CD4-positive, alpha-beta T cell treated with Interleukin-15 for 1 hour (primary cell): ENCODE results near the gene HOXA5.

Experiments
- DNase-seq: peaks from one replicate; pipeline ENCODE4 v3.0.0-alpha.2; 2020

Gene HOXA5

DNA sequence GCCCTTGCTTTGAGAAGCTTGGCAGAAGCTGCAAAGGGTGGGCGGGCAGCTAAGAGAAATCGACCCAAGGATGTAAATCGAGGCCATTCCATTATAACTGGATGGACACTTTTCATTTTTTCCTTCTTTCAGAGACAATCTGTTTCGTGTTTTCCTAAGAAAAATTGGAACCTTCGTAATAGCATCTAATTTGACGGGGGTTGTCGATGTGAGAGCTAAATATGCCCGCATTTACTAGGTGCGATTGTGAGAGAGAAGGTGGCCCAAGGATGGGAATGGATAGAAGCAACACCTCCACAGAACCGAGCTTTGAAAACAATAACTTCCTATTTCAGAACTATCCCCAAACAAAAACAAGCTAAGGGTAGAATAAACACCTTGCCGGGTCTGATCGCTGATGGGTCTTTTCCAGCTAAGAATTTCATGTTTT lies 12.1 kb downstream of the HOXA5 start:
- DNase-seq: no peak

GRCh38 chr7:27130540-27131389 lies 12.7 kb downstream of the HOXA5 start, which contains the start of gene HOXA4:
Gene HOXA4 (minus strand): TSS chr7:27130757. CDS start chr7:27130733, 24 bp downstream.
- DNase-seq: peak; percentile 87

DNA sequence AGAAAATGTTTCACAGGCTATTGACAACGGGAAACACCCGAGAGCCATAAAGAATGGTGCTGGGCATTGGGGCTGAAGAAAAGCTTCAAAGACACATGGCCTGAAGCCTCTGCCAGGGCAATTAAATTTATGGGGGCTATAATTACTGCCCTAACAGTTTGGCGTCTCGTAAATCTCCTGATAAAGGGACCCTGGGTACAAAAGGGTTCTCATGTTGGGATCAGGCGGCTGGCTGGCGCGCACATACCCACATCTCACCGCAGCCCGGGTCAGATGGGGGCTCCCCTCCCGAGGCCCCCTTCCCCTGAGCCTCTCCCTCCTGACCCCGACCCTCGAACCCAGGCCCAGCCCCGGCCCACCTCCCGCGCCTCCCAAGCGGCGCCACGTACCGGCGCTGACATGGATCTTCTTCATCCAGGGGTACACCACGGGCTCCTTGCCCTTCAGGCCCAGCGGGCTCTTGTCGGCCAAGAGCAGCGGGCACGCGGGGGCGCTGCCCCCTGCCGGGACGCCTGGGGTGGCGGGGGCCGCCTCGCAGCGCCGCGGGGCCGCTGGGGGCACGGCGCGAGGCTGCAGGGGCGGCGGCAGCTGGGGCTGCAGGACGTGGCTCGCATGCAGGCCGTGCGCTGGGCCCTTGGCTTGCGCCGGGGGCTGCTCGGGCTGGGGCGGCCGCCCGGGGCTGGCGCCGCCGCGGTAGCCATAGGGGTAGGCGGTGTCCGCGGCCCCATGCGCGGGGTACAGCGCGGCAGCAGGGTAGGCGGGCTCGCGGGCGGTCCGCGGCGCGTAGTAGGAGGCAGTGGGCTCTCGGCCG lies 13.5 kb downstream of the HOXA5 start:
- DNase-seq: no peak

- no peak for DNase-seq
These were observed 14.4 kb downstream of the HOXA5 start for GRCh38 chr7:27128776-27129728.

DNA sequence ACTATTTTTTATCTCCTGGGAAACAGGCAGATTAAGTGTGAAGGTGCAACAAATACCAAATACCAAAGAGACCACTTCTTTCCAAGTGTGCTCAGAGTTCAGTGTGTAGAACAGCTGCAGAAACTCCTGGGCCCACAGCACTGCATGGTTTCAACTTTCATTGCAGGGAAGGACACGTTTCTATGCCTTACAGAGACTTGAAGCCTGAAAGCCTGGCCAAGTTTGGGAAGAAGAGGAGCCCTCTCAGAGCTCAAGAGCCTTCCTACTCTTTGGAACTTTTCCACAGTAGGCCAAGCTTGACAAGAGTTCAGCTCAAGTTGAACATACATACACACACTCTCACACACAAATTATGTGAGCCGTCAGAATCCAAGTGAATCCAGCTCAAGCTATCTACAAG lies 15.4 kb downstream of the HOXA5 start:
- no peak for DNase-seq

DNA sequence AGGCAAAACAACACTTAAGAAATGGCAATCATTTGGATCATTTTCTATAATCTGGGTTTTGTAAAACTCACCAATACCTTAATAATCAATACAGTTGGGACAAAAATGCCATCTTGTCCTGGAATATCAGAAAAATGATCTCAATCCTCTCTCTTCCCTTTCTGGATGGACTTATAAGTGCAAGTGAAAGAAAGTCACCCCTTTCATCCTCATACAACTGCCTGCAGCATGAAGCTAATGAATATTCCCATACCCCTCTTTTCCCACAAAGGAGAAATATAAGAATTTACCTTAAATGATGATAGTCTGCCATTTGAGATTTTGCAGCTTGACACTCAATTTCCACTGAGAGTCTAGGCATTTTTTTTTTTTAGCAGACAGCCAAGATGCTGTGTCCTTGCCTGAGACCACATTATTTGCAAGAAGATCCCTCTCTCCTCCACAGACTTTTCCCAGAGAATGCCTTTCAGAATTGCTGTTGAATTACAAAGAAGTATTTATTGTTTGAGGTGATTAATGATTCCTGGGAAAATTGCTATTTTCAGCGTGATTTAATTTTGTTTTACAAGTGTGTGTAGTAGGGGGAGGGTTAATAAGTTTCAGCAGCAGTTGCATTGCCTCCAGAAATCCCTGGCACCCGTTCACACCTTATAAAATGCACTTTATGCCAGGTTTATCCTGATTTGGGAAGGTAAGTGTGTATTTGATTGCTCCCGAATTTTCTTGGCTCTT lies 16.7 kb downstream of the HOXA5 start:
- DNase-seq: no peak

DNA sequence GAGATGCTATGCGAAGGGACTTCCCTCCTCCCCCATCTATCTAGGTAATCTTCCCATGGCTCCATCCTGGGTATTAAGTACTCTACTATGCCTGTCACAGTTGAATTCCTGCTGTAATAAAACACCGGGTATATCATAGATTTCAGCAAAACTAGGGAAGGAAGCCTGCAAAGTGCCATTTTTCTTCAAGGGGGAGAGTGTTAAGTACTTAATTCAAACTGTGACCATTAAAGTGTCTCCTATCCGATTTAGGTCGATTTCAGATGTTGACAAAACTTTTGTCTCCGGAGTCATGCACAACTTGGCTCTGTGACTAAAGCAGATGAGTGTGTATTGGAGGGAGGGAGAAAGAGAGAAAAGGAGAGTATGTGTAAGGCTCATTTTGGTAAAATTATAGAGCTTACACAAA lies 17.5 kb downstream of the HOXA5 start:
- DNase-seq: no peak

DNA sequence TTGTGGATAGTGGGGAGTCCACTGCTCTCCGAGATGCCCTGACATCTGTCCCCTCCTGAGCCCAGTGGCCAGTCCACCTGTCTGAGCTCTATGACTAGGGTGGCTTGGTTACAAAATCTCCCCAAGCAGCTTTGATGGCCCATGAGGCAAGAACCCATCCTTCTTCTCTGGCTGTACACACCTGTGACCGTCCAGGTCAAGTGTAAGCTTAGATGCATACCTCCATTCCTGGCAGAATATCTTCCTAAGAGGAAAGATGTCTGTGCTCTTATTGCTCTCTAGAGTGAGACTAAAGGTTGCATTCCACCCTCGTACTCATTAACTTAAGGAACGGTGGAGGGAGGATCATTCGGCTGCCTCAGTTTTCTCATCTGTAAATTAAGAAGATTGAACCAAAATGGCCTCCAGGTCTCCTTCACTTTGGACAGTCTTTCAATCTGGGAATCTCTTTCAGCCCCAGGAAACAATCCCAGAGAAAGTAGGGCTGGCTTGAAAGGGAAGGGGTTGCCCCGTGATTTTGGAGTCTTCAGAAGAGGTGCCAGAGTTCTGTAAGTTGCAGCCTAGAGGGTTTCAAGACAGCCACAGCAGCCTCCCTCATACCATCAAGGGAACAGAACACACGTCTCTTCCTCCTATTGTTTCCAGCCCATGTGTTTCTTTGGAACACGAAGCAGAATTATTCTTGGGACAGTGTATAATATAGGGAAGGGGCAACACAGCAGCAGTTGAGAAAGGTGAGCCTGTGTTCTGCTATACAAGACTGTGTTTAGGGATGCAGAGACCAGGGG lies 18.4 kb downstream of the HOXA5 start:
- no peak for DNase-seq

DNA sequence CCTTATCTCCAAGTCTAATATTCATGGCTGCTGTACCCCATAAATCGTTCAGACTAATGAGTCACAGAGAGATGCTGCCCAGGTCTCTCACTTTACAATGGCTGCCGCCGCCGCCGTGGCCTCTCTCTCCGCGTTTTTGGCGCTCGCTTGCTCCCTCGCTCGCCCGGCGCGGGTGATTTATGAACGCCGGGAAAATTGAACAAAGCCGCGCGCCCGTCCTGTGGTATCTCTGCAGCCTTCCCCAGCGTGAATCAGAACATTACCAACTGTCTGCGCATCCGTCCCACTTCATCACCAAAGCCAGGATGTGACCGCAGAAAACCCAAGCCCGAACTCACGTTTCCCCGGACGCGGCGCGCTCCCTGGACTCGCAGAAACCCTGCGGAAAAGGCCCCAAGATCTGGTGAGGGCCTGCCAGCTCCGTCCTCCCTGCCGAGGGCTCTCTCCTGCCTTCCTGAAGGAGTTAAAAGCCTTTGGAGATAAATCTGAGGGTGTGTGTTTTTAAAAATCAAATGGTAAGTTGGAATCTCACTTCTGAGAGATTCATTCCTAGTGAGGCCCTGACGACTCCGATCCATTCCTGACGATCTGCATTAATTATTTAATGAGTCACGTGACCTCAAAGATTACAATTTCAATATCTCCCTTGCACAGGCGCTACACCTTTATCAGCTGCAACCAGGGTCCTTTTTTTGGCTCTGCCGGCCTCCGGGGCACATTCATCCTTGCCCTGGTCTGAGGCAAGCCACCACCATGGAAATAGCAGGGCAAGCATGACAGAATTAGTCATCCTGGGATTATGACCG lies 19.2 kb downstream of the HOXA5 start:
- no peak for DNase-seq

DNA sequence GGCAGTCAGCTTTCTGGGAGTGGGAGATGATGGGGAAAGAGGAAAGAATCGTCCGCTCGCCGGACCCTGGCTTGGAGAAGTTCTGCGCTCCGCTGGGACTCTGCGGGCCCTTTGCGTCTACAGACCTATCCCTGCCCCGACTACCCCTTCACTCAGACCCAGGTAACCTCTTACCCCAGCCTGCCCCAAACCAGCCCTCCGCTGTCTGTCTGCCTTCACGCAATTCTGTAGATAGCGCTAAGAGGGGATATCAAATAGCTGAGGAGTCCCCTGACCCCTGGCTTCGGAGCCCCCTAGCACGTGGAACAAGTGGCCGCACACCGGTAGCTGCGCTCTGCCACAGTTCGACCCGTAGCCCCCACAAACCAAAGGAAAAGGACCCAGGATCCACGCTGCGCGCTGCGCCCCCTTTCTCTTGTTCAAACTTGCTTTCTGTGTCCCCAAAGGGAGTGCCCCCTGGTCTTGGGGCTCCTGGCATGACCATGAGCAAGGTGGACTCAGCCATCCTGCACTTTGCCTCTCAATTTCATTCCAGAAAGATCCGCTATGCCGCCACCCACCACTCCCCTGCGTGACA lies 19.9 kb downstream of the HOXA5 start:
- DNase-seq: no peak

GRCh38 chr7:27123007-27123476 lies 20.4 kb downstream of the HOXA5 start:
- DNase-seq: no peak

- no peak for DNase-seq
These were observed 21.2 kb downstream of the HOXA5 start for GRCh38 chr7:27122077-27122910.

DNA sequence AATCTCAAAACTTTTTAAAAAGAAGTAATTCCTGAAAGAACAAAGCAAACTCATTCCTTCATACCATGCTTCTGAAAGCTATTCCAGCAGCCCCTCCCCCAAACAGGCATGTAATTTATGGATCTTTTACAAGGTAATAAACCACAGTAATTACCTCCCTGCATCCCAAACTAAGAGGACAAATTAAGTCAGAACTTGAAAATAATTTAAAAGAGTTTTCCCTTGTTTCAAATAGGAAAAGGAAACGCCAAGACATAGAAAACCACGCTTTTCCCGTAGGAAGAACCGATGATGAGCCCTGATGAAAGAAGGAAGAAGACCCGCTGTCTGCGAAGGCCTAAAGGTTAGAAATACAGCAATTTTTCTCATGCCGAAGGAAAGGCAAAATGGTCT lies 21.8 kb downstream of the HOXA5 start:
- no peak for DNase-seq

DNA sequence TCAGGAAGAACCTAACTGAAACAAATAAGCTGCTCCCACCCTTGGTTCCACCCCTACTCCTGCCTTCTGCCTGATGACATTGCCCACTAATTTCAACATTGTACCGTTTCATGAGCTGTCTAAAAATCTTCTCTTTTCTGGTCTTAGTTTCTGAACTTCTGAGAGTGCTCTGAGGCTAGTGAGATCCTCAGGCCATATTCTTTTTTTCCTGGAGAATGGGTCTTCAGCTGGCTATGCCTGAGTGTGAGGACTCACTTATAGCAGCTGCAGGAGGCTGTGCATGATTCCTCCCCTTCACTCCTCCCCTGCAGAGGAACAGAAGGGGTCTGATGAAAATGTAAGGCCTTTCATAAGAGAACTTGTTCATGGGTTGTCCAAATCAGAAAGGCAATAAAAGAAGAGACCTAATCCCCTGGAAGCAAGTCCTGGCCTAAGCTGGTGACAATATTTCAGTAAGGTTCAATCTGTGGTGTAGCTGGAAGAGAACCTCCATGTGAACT lies 24.0 kb downstream of the HOXA5 start:
- DNase-seq: no peak

GRCh38 chr7:27118580-27118979 lies 24.9 kb downstream of the HOXA5 start:
- DNase-seq: no peak

DNA sequence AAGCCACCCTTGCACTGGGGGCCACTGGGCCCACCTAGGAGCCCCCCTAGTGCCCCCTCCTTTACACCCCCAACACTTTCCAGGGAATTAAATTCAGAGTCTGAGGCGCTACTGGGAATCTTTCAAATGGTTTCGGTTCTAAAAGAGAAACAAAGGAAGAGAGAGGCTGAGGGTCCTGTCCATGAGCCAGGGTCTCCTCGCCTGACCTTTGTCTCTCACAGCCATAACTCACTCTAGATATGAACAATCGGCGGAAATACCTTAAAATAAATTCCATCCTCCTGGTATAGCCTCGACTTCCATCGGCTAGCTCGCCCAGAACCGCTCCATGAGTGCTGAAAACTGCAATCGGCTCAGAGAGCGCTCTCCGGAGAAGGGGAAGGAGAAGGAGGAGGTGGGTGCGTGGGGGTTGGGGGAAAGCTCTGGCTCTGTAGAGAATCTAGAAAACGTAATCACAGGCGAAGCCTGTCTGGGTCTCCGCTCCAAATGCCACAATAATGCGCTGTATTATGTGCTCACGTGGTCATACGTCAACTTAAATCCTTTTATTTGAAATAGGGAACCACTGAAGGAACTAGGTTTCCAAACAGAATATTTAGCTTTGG lies 25.5 kb downstream of the HOXA5 start:
- DNase-seq: no peak

DNA sequence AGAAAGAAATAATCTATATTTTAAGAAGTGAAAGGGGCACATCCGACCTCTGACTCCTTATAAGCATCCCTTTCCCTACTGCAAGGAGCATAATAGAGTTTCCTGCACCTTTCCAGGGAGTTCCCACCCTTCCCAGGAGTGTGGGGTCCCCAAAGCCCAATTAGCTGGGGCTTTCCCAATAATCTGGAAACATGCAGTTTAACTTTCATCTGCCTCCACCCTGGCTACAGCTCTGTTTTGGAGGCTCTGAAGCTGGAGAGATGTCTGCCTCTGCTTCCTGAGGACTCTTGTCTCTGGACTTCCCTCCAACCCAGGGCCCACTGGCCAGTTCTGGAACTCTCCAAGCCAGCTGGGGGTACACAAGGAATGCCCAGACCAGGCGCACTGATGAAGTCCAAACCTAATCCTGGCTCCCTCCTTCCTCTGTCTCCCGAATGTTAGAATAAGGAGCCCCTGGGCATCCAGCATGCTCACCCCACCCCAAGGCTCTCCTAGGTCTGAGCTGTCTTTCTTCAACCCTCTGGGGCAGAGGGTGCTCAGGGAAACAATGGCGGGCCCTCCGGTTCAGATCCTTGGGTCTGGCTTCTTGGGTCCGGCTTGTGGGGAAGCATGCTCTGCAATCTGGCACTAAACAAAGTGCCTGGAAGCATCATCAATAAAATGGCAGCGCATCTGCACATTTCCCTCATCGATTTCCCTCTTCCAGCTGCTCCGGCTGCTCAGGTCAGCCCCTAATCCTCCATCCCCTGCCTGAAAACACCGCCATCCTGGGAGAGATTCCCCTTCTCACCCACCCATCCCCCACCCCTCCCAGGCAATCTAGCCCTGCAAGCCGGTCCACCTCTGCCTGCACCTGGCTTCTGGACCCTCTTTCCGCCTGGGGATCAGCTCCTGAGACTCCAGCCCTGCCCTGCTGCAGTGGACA lies 26.3 kb downstream of the HOXA5 start:
- DNase-seq: no peak
